GM12878 (cell line): ENCODE results near the gene CORO2B. TPM values are rescaled to one million over a fixed set of nuclear protein-coding genes. Genes with fewer than 3 reads are reported as not detected.

Experiments used
- ATAC-seq: fragments of 200-7000 bp; cut with Tn5 transposase; 3 replicates; pipeline ENCODE4 v1.9.1; 2020; ENCODE audit warnings: mild to moderate bottlenecking, moderate library complexity
- BruUV-seq: library from RNA; stranded (reverse); fragments of 400-500 nt; replicated peaks from 2 replicates; lab custom pipeline; 2021; lab: Mats Ljungman, UMichigan
- CTCF ChIA-PET: fragments of 300-600 bp; sonication (Branson Sonifier 250); formaldehyde crosslinking; extraction: SDS; loops from one replicate; lab custom pipeline; 2021; ENCODE audit warnings: inconsistent platforms; lab: Yijun Ruan, JAX
- POLR2A ChIA-PET: fragments of 350-600 bp; formaldehyde crosslinking; extraction: SDS; loops from one replicate; lab custom pipeline; 2021; ENCODE audit warnings: inconsistent platforms; lab: Charles Lee
- RAD21 ChIA-PET: fragments of 300-600 bp; sonication (Branson Sonifier 250); formaldehyde crosslinking; loops from one replicate; lab custom pipeline; 2023; ENCODE audit warnings: antibody characterized with exemption; ENCODE audit not compliant: unreplicated experiment; lab: Charles Lee
- SMC1A ChIA-PET: fragments of 300-600 bp; sonication (Branson Sonifier 250); formaldehyde crosslinking; loops from one replicate; lab custom pipeline; 2023; ENCODE audit not compliant: unreplicated experiment, uncharacterized antibody; lab: Charles Lee
- DNase-seq: peaks from one replicate; pipeline ENCODE4 v3.0.0-alpha.2; 2011; ENCODE audit warnings: low read depth, low spot score
- FAIRE-seq: peaks from 3 replicates; lab custom pipeline; 2011; peaks lifted over from hg19 to GRCh38; lab: Jason Lieb, UNC
- H2AFZ ChIP-seq: 2 replicates; pipeline ENCODE4 v1.6.0; 2011; ENCODE audit warnings: low read depth, low read length, control low read depth; ENCODE audit not compliant: control insufficient read depth
- H3K27ac ChIP-seq: 2 replicates; pipeline ENCODE4 v1.5.1; 2011; ENCODE audit warnings: control low read depth; ENCODE audit not compliant: control insufficient read depth, insufficient read depth
- H3K27me3 ChIP-seq, 2 experiments: replicated peaks in 1 of 2; 2 replicates each; pipeline versions ENCODE4 v1.6.0 to v1.6.1; 2011; ENCODE audit warnings: low read length in 1 of 2; ENCODE audit not compliant: control insufficient read depth in 2 of 2, insufficient read depth in 2 of 2
- H3K36me3 ChIP-seq, 2 experiments: 2 replicates each; pipeline ENCODE4 v1.5.1; 2011; ENCODE audit warnings: low read length in 1 of 2; ENCODE audit not compliant: control insufficient read depth in 2 of 2, insufficient read depth in 2 of 2
- H3K4me1 ChIP-seq: 2 replicates; pipeline ENCODE4 v1.6.1; 2011; ENCODE audit warnings: mild to moderate bottlenecking, low read length, moderate library complexity, mixed read lengths; ENCODE audit not compliant: control insufficient read depth, insufficient read depth
- H3K4me2 ChIP-seq: 2 replicates; pipeline ENCODE4 v1.6.0; 2011; ENCODE audit warnings: control low read depth; ENCODE audit not compliant: control insufficient read depth, insufficient read depth
- H3K4me3 ChIP-seq: fragments of 200-600 bp; sonication (generic); 2 replicates; pipeline ENCODE4 v1.5.1; 2016
- H3K79me2 ChIP-seq: 2 replicates; pipeline ENCODE4 v1.6.0; 2011; ENCODE audit warnings: low read length; ENCODE audit not compliant: control insufficient read depth, insufficient read depth
- H3K9ac ChIP-seq: 2 replicates; pipeline ENCODE4 v1.8.0; 2011; ENCODE audit warnings: low read length, control low read depth, mixed read lengths; ENCODE audit not compliant: control insufficient read depth, insufficient read depth
- H3K9me3 ChIP-seq: replicated peaks from 3 replicates; pipeline ENCODE4 v1.5.1; 2011; ENCODE audit warnings: mild to moderate bottlenecking, low read length; ENCODE audit not compliant: control insufficient read depth, insufficient read depth
- H4K20me1 ChIP-seq: 2 replicates; pipeline ENCODE4 v1.6.0; 2011; ENCODE audit not compliant: control insufficient read depth, insufficient read depth
- BHLHE40 ChIP-seq, 2 experiments: fragments of 450-650 bp in 1 of 2; IDR thresholded peaks; 2 replicates each; pipeline ENCODE4 v1.6.1; 2011 to 2017; ENCODE audit warnings: low read depth in 2 of 2, borderline replicate concordance in 1 of 2, improper control_type of control experiment in 1 of 2, low read length in 1 of 2, mild to moderate bottlenecking in 1 of 2
- CBX3 ChIP-seq: fragments of 200-600 bp; sonication (generic); IDR thresholded peaks from 2 replicates; pipeline ENCODE4 v1.6.1; 2016; ENCODE audit warnings: low read depth, borderline replicate concordance
- CBX5 ChIP-seq: sonication (generic); IDR thresholded peaks from 2 replicates; pipeline ENCODE4 v1.6.1; 2016; ENCODE audit warnings: low read depth, moderate library complexity, mild to moderate bottlenecking, inconsistent platforms
- JUND ChIP-seq: IDR thresholded peaks from 2 replicates; pipeline ENCODE4 v1.6.1; 2012; ENCODE audit warnings: low read depth, mild to moderate bottlenecking, low read length, improper control_type of control experiment, moderate library complexity
- NR2F1 ChIP-seq: fragments of 450-650 bp; conservative IDR thresholded peaks from 2 replicates; pipeline ENCODE4 v1.6.1; 2017; ENCODE audit warnings: mild to moderate bottlenecking
- SIX5 ChIP-seq: IDR thresholded peaks from 2 replicates; pipeline ENCODE4 v1.6.1; 2011; ENCODE audit warnings: mild to moderate bottlenecking, low read depth, low read length, moderate library complexity; ENCODE audit not compliant: severe bottlenecking
- SMARCA5 ChIP-seq: fragments of 450-650 bp; IDR thresholded peaks from 2 replicates; pipeline ENCODE4 v1.6.1; 2017; ENCODE audit warnings: mild to moderate bottlenecking
- ZBTB11 ChIP-seq: fragments of 450-650 bp; formaldehyde crosslinking; IDR thresholded peaks from 2 replicates; pipeline ENCODE4 v1.5.0; 2022; ENCODE audit warnings: mild to moderate bottlenecking, missing genetic modification characterization
- ZNF384 ChIP-seq: IDR thresholded peaks from 2 replicates; pipeline ENCODE4 v1.6.1; 2012; ENCODE audit warnings: low read depth, mild to moderate bottlenecking, low read length, improper control_type of control experiment, borderline replicate concordance
- ZSCAN29 ChIP-seq: fragments of 450-650 bp; IDR thresholded peaks from 2 replicates; pipeline ENCODE4 v1.6.1; 2017; ENCODE audit warnings: mild to moderate bottlenecking, moderate library complexity
- WGBS: methylation state at CpG from one replicate; pipeline ENCODE4 v1.1.6; 2016; ENCODE audit warnings: low lambda C conversion rate; ENCODE audit not compliant: insufficient replicate concordance, insufficient coverage; ENCODE audit errors: missing lambda C conversion rate; 5-methylcytosine and 5-hydroxymethylcytosine counted together
- in situ Hi-C: fragments of 300-500 bp; cut with MboI; formaldehyde crosslinking; loops from 9 replicates; pipeline ENCODE4 v1.14.3; 2018; ENCODE audit warnings: mixed read lengths
- intact Hi-C: fragments of 100-400 bp; cut with micrococcal nuclease; formaldehyde crosslinking; loops from one replicate; pipeline ENCODE4 v1.14.2; 2022; ENCODE audit not compliant: unreplicated experiment
- polyA plus RNA-seq, 11 experiments: library from polyadenylated mRNA; depleted of rRNA in 4 of 11; unstranded in 6 of 11; stranded (reverse) in 5 of 11; fragments of >200 nt; fragmentation: Nextera tagmentation in 4 of 11; fragmentation: Illumina TruSeq in 1 of 11; extraction: Ambion mirVana in 4 of 11; extraction: Trizol in 1 of 11; gene quantifications; 1 replicate in 1 of 11; 2 replicates in 10 of 11; pipeline versions ENCODE4 v1.2.1 to v1.2.3, GENCODE V29; 2011 to 2016; ENCODE audit warnings: inconsistent platforms in 2 of 11, missing spikeins in 2 of 11, low read depth in 1 of 11
- total RNA-seq, 4 experiments: library from RNA; depleted of rRNA in 3 of 4; stranded (reverse); fragments of >200 nt in 3 of 4; fragmentation: Illumina TruSeq in 1 of 4; extraction: Trizol in 1 of 4; gene quantifications; 2 replicates each; pipeline versions ENCODE4 v1.2.1 to v1.2.3, GENCODE V29; 2013 to 2021
- TF ChIP-seq, protein P1 (sequence below): IDR thresholded peaks from 2 replicates; pipeline ENCODE4 v1.6.1; 2011; ENCODE audit warnings: low read depth, low read length, improper control_type of control experiment, borderline replicate concordance

CORO2B gene
- total and polyA plus RNA-seq, 10 of the 15 experiments (the other 5 are each of a cell fraction or from before 2014, with no cell fraction given): 0.05 to 0.73 (median 0.13) TPM; not detected in 4

GRCh38 chr15:68606375-68606774 lies 27.6 kb downstream of the CORO2B start:
- RAD21 ChIA-PET: no interaction called here
- Histone ChIP-seq H3K4me2 (no peak overlapping the region), H3K27ac (no peak overlapping the region), H2AFZ (no peak overlapping the region), H3K36me3 (no peaks in the 10 kb centered on the region), H3K9me3 (no peaks in the 10 kb centered on the region), H3K4me3 (no peak overlapping the region), H4K20me1 (no peaks in the 10 kb centered on the region), H3K27me3 (no peaks in the 10 kb centered on the region; a peak in 1 of 4 replicates), H3K79me2 (no peaks in the 10 kb centered on the region), H3K9ac (no peak overlapping the region), H3K4me1 (no peaks in the 10 kb centered on the region)
- TF ChIP-seq SIX5 (no peak), BHLHE40 (IDR thresholded peaks at IDR 0.05; ENCODE audit: borderline replicate concordance in 1 of 2, low read depth in 2 of 2, low read length in 1 of 2) (no peak), CBX5 (no peak), ZBTB11 (no peak), JUND (no peak), ZSCAN29 (no peak), ZNF384 (no peak), NR2F1 (no peak), SMARCA5 (no peak), CBX3 (no peak)
- TF ChIP-seq, protein P1, sequence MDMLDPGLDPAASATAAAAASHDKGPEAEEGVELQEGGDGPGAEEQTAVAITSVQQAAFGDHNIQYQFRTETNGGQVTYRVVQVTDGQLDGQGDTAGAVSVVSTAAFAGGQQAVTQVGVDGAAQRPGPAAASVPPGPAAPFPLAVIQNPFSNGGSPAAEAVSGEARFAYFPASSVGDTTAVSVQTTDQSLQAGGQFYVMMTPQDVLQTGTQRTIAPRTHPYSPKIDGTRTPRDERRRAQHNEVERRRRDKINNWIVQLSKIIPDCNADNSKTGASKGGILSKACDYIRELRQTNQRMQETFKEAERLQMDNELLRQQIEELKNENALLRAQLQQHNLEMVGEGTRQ: no peak
- SMC1A ChIA-PET: no interaction called here
- DNase-seq (no peak), FAIRE-seq (no peak), ATAC-seq (no peak)
- in situ Hi-C loops (no loop called here), intact Hi-C loops (no loop called here)
- 68% methylated on average over 3 of the region's 3 CpGs for WGBS
- POLR2A ChIA-PET: no interaction called here
- CTCF ChIA-PET: no interaction called here
- BruUV-seq: no TSS peak
